Mesothelial cell of epicardium (in vitro differentiated cells): ENCODE results near the gene ADGRD1. TPM values are rescaled to one million over a fixed set of nuclear protein-coding genes. Genes with fewer than 3 reads are reported as not detected.

Experiments used
- DNase-seq, 2 experiments: peaks; one replicate each; pipeline ENCODE4 v3.0.0; 2021; ENCODE audit warnings: low spot score in 2 of 2; ENCODE audit not compliant: unreplicated experiment in 2 of 2
- H3K27ac Mint-ChIP-seq: 2 replicates; pipeline ENCODE4 v1.8.0; 2021; ENCODE audit warnings: mixed read lengths
- H3K27me3 Mint-ChIP-seq: 2 replicates; pipeline ENCODE4 v1.8.0; 2021; ENCODE audit warnings: low read depth, mixed read lengths
- H3K36me3 Mint-ChIP-seq: 2 replicates; pipeline ENCODE4 v1.8.0; 2021; ENCODE audit warnings: mixed read lengths
- H3K4me1 Mint-ChIP-seq: 2 replicates; pipeline ENCODE4 v1.8.0; 2021; ENCODE audit warnings: mixed read lengths
- H3K4me3 Mint-ChIP-seq: 2 replicates; pipeline ENCODE4 v1.8.0; 2021; ENCODE audit warnings: mild to moderate bottlenecking, moderate library complexity, mixed read lengths
- H3K9me3 Mint-ChIP-seq: 2 replicates; pipeline ENCODE4 v1.8.0; 2021; ENCODE audit warnings: mixed read lengths
- CTCF ChIP-seq: fragments of 200-600 bp; sonication (generic); IDR thresholded peaks from one replicate; pipeline ENCODE4 v1.5.0; 2021; ENCODE audit warnings: antibody characterized with exemption; ENCODE audit not compliant: unreplicated experiment
- total RNA-seq: library from RNA; stranded (reverse); gene quantifications from 3 replicates; pipeline ENCODE4 v1.2.1, GENCODE V29; 2021

The ADGRD1 gene
- total RNA-seq, 1 donor from 2014 or later: 7.2 TPM

- no peaks in the 10 kb centered on the region for H3K9me3 Mint-ChIP-seq
- H3K27ac Mint-ChIP-seq: no peak overlapping the region
- no peak overlapping the region for H3K4me3 Mint-ChIP-seq
- no peaks in the 10 kb centered on the region for H3K36me3 Mint-ChIP-seq
- no peak for TF ChIP-seq CTCF
- peaks cover 16% of the 10 kb centered on the region for H3K27me3 Mint-ChIP-seq
- no peaks in the 10 kb centered on the region for H3K4me1 Mint-ChIP-seq
- DNase-seq: peak in 1 of 2 experiments; percentile 14
Measured at GRCh38 chr12:131102493-131102931, 148.8 kb downstream of the ADGRD1 start.

- H3K27me3 Mint-ChIP-seq: peaks cover 16% of the 10 kb centered on the region
- H3K36me3 Mint-ChIP-seq: no peaks in the 10 kb centered on the region
- no peak overlapping the region for H3K4me3 Mint-ChIP-seq
- TF ChIP-seq CTCF: no peak
- H3K27ac Mint-ChIP-seq: no peak overlapping the region
- H3K9me3 Mint-ChIP-seq: no peaks in the 10 kb centered on the region
- H3K4me1 Mint-ChIP-seq: no peaks in the 10 kb centered on the region
- peak in 1 of 2 experiments; percentile 16 for DNase-seq
Measured at GRCh38 chr12:131102991-131103668, 149.4 kb downstream of the ADGRD1 start.

GRCh38 chr12:131103669-131104462 is 150.2 kb downstream of the ADGRD1 start:
- Mint-ChIP-seq H3K27me3 (peaks cover 16% of the 10 kb centered on the region), H3K36me3 (no peaks in the 10 kb centered on the region), H3K4me3 (no peak overlapping the region), H3K27ac (no peak overlapping the region), H3K9me3 (no peaks in the 10 kb centered on the region), H3K4me1 (no peaks in the 10 kb centered on the region)
- DNase-seq: peak in 1 of 2 experiments; percentile 14
- no peak for TF ChIP-seq CTCF

- Mint-ChIP-seq H3K9me3 (peaks cover 3% of the 10 kb centered on the region), H3K4me1 (no peaks in the 10 kb centered on the region), H3K27me3 (peaks cover 19% of the 10 kb centered on the region), H3K27ac (no peak overlapping the region), H3K36me3 (no peaks in the 10 kb centered on the region), H3K4me3 (no peak overlapping the region)
- TF ChIP-seq CTCF: peak; percentile 91
- peak; percentile 83 to 93 for DNase-seq
Measured at GRCh38 chr12:131104463-131105350, 151.0 kb downstream of the ADGRD1 start.

- Mint-ChIP-seq H3K36me3 (no peaks in the 10 kb centered on the region), H3K4me3 (no peak overlapping the region), H3K27ac (no peak overlapping the region), H3K27me3 (peaks cover 24% of the 10 kb centered on the region), H3K4me1 (no peaks in the 10 kb centered on the region), H3K9me3 (peaks cover 6% of the 10 kb centered on the region)
- TF ChIP-seq CTCF: no peak
- DNase-seq: peak in 1 of 2 experiments; percentile 2
Measured at GRCh38 chr12:131105351-131105735, 151.6 kb downstream of the ADGRD1 start.
